ENCODE data around the gene FXYD3. TPM values are rescaled to one million over a fixed set of nuclear protein-coding genes. Genes with fewer than 3 reads are reported as not detected.

Gene FXYD3
- total RNA-seq, 6 donors from 2014 or later = 94.3 to 236 (median 195) TPM

GRCh38 chr19:35124098-35125060 is 8.8 kb downstream of the FXYD3 start:
- ATAC-seq (ENCODE audit: low FRiP score in 2 of 2) = peak; percentile 88 to 92
- WGBS, 2 donors = 8 to 23% methylated on average over 20 to 41 of the region's 42 CpGs

GRCh38 chr19:35125270-35125717 is 9.7 kb downstream of the FXYD3 start:
- H3K36me3 ChIP-seq = peaks cover 0 to 4% (median 0%) of the 10 kb centered on the region in 4 donors
- TF ChIP-seq POLR2A (IDR thresholded peaks at IDR 0.05) = no peak
- TF ChIP-seq EP300 (IDR thresholded peaks at IDR 0.05) = no peak
- TF ChIP-seq CTCF (IDR thresholded peaks at IDR 0.05) = no peak
- TF ChIP-seq POLR2AphosphoS5 (IDR thresholded peaks at IDR 0.05) = no peak
- peaks cover 17 to 32% (median 29%) of the 10 kb centered on the region in 4 donors for H3K4me1 ChIP-seq
- ATAC-seq (ENCODE audit: low FRiP score in 2 of 2) (no peak), DNase-seq (peak in 1 of 2 donors; percentile 74)
- H3K27ac ChIP-seq = peak overlapping the region in 3 of 4 donors; percentile 78 to 90 (median 85)
- H3K4me3 ChIP-seq = no peak overlapping the region
- WGBS, 2 donors = 81 to 93% methylated on average over 14 to 18 of the region's 19 CpGs
- no peaks in the 10 kb centered on the region for H3K9me3 ChIP-seq
- H3K27me3 ChIP-seq = no peaks in the 10 kb centered on the region

More at GRCh38 chr19:35124098-35125060, 8.8 kb downstream of the FXYD3 start:
- H3K27ac ChIP-seq = peak overlapping the region; percentile 66 to 90 (median 82)
- TF ChIP-seq CTCF (IDR thresholded peaks at IDR 0.05) (peak in 1 of 6 experiments; percentile 4), EP300 (IDR thresholded peaks at IDR 0.05) (no peak), POLR2AphosphoS5 (IDR thresholded peaks at IDR 0.05) (peak; percentile 74 to 90), POLR2A (IDR thresholded peaks at IDR 0.05) (peak in 3 of 4 donors; percentile 37 to 88 (median 61))
- H3K9me3 ChIP-seq = no peaks in the 10 kb centered on the region
- peaks cover 0 to 4% (median 0%) of the 10 kb centered on the region in 4 donors for H3K36me3 ChIP-seq
- peak overlapping the region in 3 of 4 donors; percentile 47 to 54 (median 52) for H3K4me3 ChIP-seq
- peaks cover 19 to 41% (median 33%) of the 10 kb centered on the region in 4 donors for H3K4me1 ChIP-seq
- peak; percentile 92 to 97 for DNase-seq
- H3K27me3 ChIP-seq = no peaks in the 10 kb centered on the region

GRCh38 chr19:35125749-35126623 is 10.4 kb downstream of the FXYD3 start:
- H3K4me1 ChIP-seq = peaks cover 17 to 29% (median 24%) of the 10 kb centered on the region in 4 donors
- no peak for ATAC-seq (ENCODE audit: low FRiP score in 2 of 2)
- 90 to 92% methylated on average over 7 to 35 of the region's 35 CpGs for WGBS, 2 donors
- no peak for DNase-seq
- no peak overlapping the region for H3K4me3 ChIP-seq
- TF ChIP-seq POLR2AphosphoS5 (IDR thresholded peaks at IDR 0.05) (no peak), CTCF (IDR thresholded peaks at IDR 0.05) (no peak)
- peak overlapping the region in 3 of 4 donors; percentile 16 to 85 (median 78) for H3K27ac ChIP-seq
- no peaks in the 10 kb centered on the region for H3K9me3 ChIP-seq
- H3K36me3 ChIP-seq = peaks cover 0 to 4% (median 0%) of the 10 kb centered on the region in 4 donors
- no peaks in the 10 kb centered on the region for H3K27me3 ChIP-seq

- H3K4me3 ChIP-seq = no peak overlapping the region
- ATAC-seq (ENCODE audit: low FRiP score in 2 of 2) = no peak
- no peaks in the 10 kb centered on the region for H3K27me3 ChIP-seq
- peaks cover 0 to 4% (median 0%) of the 10 kb centered on the region in 4 donors for H3K36me3 ChIP-seq
- peaks cover 17 to 29% (median 23%) of the 10 kb centered on the region in 4 donors for H3K4me1 ChIP-seq
- TF ChIP-seq POLR2AphosphoS5 (IDR thresholded peaks at IDR 0.05) = no peak
- TF ChIP-seq CTCF (IDR thresholded peaks at IDR 0.05) = no peak
- TF ChIP-seq POLR2A (IDR thresholded peaks at IDR 0.05) = no peak
- no peak for TF ChIP-seq EP300 (IDR thresholded peaks at IDR 0.05)
- peak in 1 of 2 donors; percentile 79 for DNase-seq
- no peaks in the 10 kb centered on the region for H3K9me3 ChIP-seq
- H3K27ac ChIP-seq = peak overlapping the region in 2 of 4 donors; percentile 16 to 85
- 30 to 81% methylated on average over 2 to 6 of the region's 20 CpGs for WGBS, 2 donors
These were observed 11.0 kb downstream of the FXYD3 start for GRCh38 chr19:35126624-35126959.
